Esophagus squamous epithelium (tissue), 4 donors: ENCODE measurements around the gene PLA2G2D.

Source experiments
- POLR2A ChIP-seq, 4 donors: fragments of 450-650 bp; IDR thresholded peaks; one replicate each; pipeline ENCODE4 v1.6.1; 2017; ENCODE audit warnings: antibody characterized with exemption in 4 of 4, mild to moderate bottlenecking in 4 of 4, moderate library complexity in 3 of 4
- TF ChIP-seq, protein P1 (sequence below), 6 experiments: fragments of 450-650 bp in 4 of 6; fragments of 200-600 bp in 2 of 6; sonication (generic) in 2 of 6; IDR thresholded peaks; one replicate each; pipeline ENCODE4 v1.5.1; 2016 to 2019; ENCODE audit warnings: antibody characterized with exemption in 6 of 6, mild to moderate bottlenecking in 4 of 6, moderate library complexity in 4 of 6

DNA sequence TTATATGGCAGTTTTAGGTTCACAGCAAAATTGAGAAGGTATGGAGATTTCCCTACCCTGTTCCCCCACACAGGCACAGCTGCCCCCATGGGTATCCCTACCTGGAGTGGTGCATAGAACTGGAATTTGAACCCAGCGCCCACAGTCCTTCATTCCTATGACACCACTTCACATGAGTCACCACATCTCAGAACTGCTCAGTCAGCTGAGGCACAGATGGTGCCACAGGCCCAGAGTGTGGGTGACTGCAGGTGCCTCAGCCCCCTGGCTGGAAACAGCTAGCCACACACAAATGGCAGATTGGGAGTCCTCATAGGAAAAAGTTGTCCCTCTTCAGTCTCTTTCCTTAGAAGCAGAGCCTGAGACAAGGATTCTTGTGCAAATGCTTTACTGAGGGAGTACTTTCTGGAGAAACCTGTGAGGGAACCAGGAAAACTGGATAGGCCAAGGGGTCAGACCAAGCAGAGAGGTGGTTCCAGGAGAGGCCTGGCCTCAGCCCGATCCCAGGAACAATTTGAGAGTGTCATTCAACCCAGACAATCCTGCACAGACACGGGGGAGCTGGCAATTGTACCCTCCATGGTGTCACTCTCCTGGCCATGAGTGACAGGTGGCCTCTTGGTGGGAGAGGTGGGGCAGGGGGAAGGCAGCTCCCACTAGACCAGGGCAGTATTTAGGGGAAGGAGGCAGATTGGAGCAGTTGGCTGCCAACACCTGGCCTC lies 6.9 kb downstream of the PLA2G2D start:
- TF ChIP-seq, protein P1, sequence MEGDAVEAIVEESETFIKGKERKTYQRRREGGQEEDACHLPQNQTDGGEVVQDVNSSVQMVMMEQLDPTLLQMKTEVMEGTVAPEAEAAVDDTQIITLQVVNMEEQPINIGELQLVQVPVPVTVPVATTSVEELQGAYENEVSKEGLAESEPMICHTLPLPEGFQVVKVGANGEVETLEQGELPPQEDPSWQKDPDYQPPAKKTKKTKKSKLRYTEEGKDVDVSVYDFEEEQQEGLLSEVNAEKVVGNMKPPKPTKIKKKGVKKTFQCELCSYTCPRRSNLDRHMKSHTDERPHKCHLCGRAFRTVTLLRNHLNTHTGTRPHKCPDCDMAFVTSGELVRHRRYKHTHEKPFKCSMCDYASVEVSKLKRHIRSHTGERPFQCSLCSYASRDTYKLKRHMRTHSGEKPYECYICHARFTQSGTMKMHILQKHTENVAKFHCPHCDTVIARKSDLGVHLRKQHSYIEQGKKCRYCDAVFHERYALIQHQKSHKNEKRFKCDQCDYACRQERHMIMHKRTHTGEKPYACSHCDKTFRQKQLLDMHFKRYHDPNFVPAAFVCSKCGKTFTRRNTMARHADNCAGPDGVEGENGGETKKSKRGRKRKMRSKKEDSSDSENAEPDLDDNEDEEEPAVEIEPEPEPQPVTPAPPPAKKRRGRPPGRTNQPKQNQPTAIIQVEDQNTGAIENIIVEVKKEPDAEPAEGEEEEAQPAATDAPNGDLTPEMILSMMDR (IDR thresholded peaks at IDR 0.05), result no peak
- no peak for TF ChIP-seq POLR2A (IDR thresholded peaks at IDR 0.05)
